Neural crest cell (in vitro differentiated cells): Measurements from ENCODE around the gene IL20RA. TPM values are rescaled to one million over a fixed set of nuclear protein-coding genes. Genes with fewer than 3 reads are reported as not detected.
A peak's percentile ranks its signal among the peaks of the same experiment; 100 is the strongest.

ENCODE experiments used
- DNase-seq: peaks from one replicate; pipeline ENCODE4 v3.0.0; 2021; ENCODE audit warnings: low read depth, mixed read lengths, low spot score
- H3K27ac Mint-ChIP-seq: one replicate; pipeline ENCODE4 v1.8.0; 2021; ENCODE audit warnings: mild to moderate bottlenecking, mixed read lengths; ENCODE audit not compliant: unreplicated experiment
- H3K27me3 Mint-ChIP-seq: 2 replicates; pipeline ENCODE4 v1.8.0; 2021; ENCODE audit warnings: low read depth, mild to moderate bottlenecking, mixed read lengths
- H3K36me3 Mint-ChIP-seq: 2 replicates; pipeline ENCODE4 v1.8.0; 2021; ENCODE audit warnings: low read depth, mild to moderate bottlenecking, mixed read lengths
- H3K4me1 Mint-ChIP-seq: 2 replicates; pipeline ENCODE4 v1.8.0; 2021; ENCODE audit warnings: mixed read lengths
- H3K4me3 Mint-ChIP-seq: one replicate; pipeline ENCODE4 v1.8.0; 2021; ENCODE audit warnings: mild to moderate bottlenecking, mixed read lengths
- H3K9me3 Mint-ChIP-seq: 2 replicates; pipeline ENCODE4 v1.8.0; 2021; ENCODE audit warnings: mixed read lengths
- CTCF ChIP-seq: fragments of 200-600 bp; sonication (generic); conservative IDR thresholded peaks from 2 replicates; pipeline ENCODE4 v1.5.0; 2021; ENCODE audit warnings: antibody characterized with exemption, mild to moderate bottlenecking
- total RNA-seq: library from RNA; stranded (reverse); gene quantifications from 2 replicates; pipeline ENCODE4 v1.2.1, GENCODE V29; 2021

The IL20RA gene
- total RNA-seq, 1 donor from 2014 or later = not detected

- Mint-ChIP-seq H3K4me1 (no peaks in the 10 kb centered on the region), H3K4me3 (no peak overlapping the region), H3K36me3 (peaks cover 2% of the 10 kb centered on the region), H3K27me3 (peaks cover 6% of the 10 kb centered on the region), H3K27ac (no peak overlapping the region), H3K9me3 (peaks cover 2% of the 10 kb centered on the region)
- no peak for DNase-seq
- no peak for TF ChIP-seq CTCF
These were observed 27.7 kb downstream of the IL20RA start for GRCh38 chr6:137017081-137017480.

- no peak for TF ChIP-seq CTCF
- H3K9me3 Mint-ChIP-seq = peaks cover 2% of the 10 kb centered on the region
- peaks cover 6% of the 10 kb centered on the region for H3K27me3 Mint-ChIP-seq
- no peak overlapping the region for H3K27ac Mint-ChIP-seq
- H3K4me3 Mint-ChIP-seq = no peak overlapping the region
- peaks cover 2% of the 10 kb centered on the region for H3K36me3 Mint-ChIP-seq
- no peak for DNase-seq
- no peaks in the 10 kb centered on the region for H3K4me1 Mint-ChIP-seq
These were observed 28.4 kb downstream of the IL20RA start for GRCh38 chr6:137016356-137016755.

- no peaks in the 10 kb centered on the region for H3K4me1 Mint-ChIP-seq
- no peak for TF ChIP-seq CTCF
- H3K27ac Mint-ChIP-seq = no peak overlapping the region
- H3K9me3 Mint-ChIP-seq = peaks cover 2% of the 10 kb centered on the region
- peaks cover 2% of the 10 kb centered on the region for H3K36me3 Mint-ChIP-seq
- H3K27me3 Mint-ChIP-seq = peaks cover 6% of the 10 kb centered on the region
- no peak for DNase-seq
- H3K4me3 Mint-ChIP-seq = no peak overlapping the region
These were observed 28.8 kb downstream of the IL20RA start for GRCh38 chr6:137015943-137016342.

GRCh38 chr6:137013738-137014602 lies 30.8 kb downstream of the IL20RA start:
- peak; percentile 72 for TF ChIP-seq CTCF
- H3K9me3 Mint-ChIP-seq = peaks cover 3% of the 10 kb centered on the region
- DNase-seq = no peak
- no peaks in the 10 kb centered on the region for H3K36me3 Mint-ChIP-seq
- H3K27me3 Mint-ChIP-seq = peaks cover 6% of the 10 kb centered on the region
- H3K4me3 Mint-ChIP-seq = no peak overlapping the region
- H3K27ac Mint-ChIP-seq = no peak overlapping the region
- H3K4me1 Mint-ChIP-seq = no peaks in the 10 kb centered on the region

GRCh38 chr6:137013031-137013430 lies 31.7 kb downstream of the IL20RA start:
- H3K36me3 Mint-ChIP-seq = no peaks in the 10 kb centered on the region
- peaks cover 3% of the 10 kb centered on the region for H3K9me3 Mint-ChIP-seq
- H3K4me1 Mint-ChIP-seq = no peaks in the 10 kb centered on the region
- peaks cover 6% of the 10 kb centered on the region for H3K27me3 Mint-ChIP-seq
- H3K27ac Mint-ChIP-seq = no peak overlapping the region
- no peak overlapping the region for H3K4me3 Mint-ChIP-seq
- no peak for TF ChIP-seq CTCF
- DNase-seq = no peak
